Measurements from ENCODE around the gene HAVCR1.

- TF ChIP-seq CTCF (conservative IDR thresholded peaks at IDR 0.05) (no peak), EZH2 (IDR thresholded peaks at IDR 0.05; ENCODE audit: low read depth) (no peak)
These were observed 8.9 kb downstream of the HAVCR1 start for GRCh38 chr5:157050050-157050449.

Data from PC-9 (cell line).